ENCODE measurements around the gene CHURC1. TPM values are rescaled to one million over a fixed set of nuclear protein-coding genes. Genes with fewer than 3 reads are reported as not detected.

Gene CHURC1
- total RNA-seq, 2 donors from 2014 or later, result 69.5 to 78.3 TPM

DNA sequence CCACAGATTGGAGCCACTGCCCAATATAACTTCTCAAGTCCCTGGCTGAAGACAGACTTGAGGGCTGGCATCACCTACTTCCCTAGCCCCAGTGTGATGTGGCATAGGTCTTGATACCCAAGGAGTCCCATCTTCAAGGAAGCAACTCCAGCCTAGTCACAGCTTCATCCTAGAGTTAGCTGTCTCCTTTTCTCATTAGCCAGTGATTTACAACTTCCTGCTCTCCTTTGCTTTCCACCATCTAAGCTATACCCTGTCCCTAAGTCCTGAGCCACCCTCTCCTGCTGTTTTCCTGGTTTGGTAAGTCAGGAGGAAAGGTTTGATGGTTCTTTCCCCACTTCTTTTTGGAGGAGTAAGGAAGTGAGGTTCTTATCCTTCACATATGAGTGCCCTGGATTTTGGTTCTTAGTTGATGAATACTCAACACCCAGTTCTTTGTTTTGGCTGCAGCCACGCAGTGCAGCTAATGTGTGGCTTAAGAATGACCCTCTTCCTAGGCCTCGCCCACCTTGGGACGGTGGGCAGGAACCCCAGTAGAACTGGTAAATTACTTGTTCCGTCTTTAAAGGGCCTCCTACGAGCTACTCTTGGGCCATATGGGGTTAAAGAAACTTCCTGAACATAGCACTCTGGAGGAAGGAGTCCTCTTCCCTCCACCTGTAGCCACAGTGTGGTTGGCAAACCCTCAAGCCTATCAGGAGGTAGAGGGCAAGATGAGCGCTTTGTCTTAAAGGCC lies 32.2 kb downstream of the CHURC1 start:
- H3K27me3 Mint-ChIP-seq, result no peaks in the 10 kb centered on the region
- H3K4me1 Mint-ChIP-seq, result peaks cover 23% of the 10 kb centered on the region
- peak overlapping the region; percentile 14 for H3K27ac Mint-ChIP-seq
- DNase-seq (no peak), ATAC-seq (no peak)
- H3K9me3 ChIP-seq (ENCODE audit: control insufficient read depth, low read length, poor library complexity, severe bottlenecking), result no peaks in the 10 kb centered on the region
- no peak overlapping the region for H3K4me3 Mint-ChIP-seq
- H3K36me3 Mint-ChIP-seq (ENCODE audit: low read depth), result peaks cover 5% of the 10 kb centered on the region

DNA sequence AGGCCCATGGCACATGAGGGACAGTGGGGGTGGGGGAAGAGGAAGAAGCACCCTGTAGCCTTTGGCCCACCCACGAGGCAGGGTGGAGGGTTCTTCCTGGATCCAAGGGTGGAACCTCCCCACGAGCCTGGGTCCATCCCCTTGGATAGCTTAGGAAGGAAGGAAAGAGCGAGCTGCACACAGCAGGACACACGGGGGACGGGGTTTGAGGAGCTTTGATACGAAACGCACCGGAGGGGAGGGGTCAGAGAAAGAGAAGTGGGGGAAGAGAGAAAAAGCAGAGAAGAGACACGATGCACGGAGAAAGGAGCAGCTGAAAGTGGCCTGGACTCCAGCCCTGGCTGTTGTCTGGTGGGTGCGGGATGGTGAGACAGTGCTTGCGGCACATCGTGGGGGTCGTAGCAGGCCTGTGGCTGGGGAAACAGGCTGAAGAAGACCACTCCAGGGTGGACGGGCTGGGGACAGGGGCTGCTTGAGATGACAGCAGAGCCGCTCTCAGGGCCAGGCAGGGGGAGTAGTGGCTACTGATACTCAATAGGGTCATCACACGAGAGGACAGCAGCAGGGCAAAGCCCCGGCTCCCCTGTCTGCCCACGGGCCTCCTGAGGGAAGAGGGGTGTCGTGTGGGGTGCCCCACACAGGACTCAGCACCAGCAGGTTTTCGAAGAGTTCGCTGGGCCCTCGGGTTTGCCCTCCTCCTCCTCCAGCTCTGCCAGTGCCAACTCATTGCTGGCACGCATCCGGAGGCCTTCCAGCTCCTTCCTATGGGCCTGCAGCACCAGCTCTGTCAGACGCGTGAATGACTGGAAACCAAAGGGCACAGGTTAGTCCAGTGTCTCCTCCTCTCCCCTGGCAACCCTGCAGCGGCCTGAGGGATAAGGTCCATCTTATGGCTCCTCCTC lies 33.7 kb downstream of the CHURC1 start:
- no peak overlapping the region for H3K4me3 Mint-ChIP-seq

DNA sequence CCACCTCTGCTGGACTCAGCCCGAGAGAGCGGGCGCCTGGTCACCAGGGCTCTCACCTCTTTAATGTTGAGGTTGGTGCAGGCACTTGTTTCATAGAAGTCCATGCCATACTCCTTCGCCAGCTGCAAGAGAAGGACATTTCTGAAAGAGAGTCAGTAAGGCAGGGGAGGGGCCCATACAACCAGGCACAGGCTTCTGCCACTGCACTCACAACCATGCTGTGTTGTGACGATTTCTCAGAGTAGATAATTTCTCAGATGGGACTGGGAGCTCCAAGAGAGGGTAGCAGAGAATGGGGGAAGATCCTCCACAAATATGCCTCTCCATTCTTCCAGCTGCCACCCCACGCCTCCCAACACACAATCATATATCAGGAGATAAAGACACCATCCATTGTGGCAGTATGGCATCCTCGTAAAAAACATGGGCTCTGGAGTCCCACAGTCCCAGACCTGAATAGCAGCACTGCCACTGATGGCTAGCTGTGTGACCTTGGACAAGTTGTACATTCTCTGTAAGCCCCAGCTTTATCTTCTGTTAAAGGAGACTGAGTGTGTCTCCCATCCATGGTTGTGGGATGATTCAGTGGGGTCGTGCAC lies 34.5 kb downstream of the CHURC1 start:
- H3K4me3 Mint-ChIP-seq, result no peak overlapping the region
- H3K27me3 Mint-ChIP-seq, result no peaks in the 10 kb centered on the region
- ATAC-seq (no peak), DNase-seq (no peak)
- H3K4me1 Mint-ChIP-seq, result peaks cover 28% of the 10 kb centered on the region
- H3K36me3 Mint-ChIP-seq (ENCODE audit: low read depth), result peaks cover 5% of the 10 kb centered on the region
- no peak overlapping the region for H3K27ac Mint-ChIP-seq
- no peaks in the 10 kb centered on the region for H3K9me3 ChIP-seq (ENCODE audit: control insufficient read depth, low read length, poor library complexity, severe bottlenecking)

More for the DNA sequence above, 33.7 kb downstream of the CHURC1 start:
- ATAC-seq (no peak), DNase-seq (no peak)
- H3K36me3 Mint-ChIP-seq (ENCODE audit: low read depth), result peaks cover 5% of the 10 kb centered on the region
- H3K27ac Mint-ChIP-seq, result peak overlapping the region; percentile 54
- H3K4me1 Mint-ChIP-seq, result peaks cover 26% of the 10 kb centered on the region
- H3K9me3 ChIP-seq (ENCODE audit: control insufficient read depth, low read length, poor library complexity, severe bottlenecking), result no peaks in the 10 kb centered on the region
- no peaks in the 10 kb centered on the region for H3K27me3 Mint-ChIP-seq

DNA sequence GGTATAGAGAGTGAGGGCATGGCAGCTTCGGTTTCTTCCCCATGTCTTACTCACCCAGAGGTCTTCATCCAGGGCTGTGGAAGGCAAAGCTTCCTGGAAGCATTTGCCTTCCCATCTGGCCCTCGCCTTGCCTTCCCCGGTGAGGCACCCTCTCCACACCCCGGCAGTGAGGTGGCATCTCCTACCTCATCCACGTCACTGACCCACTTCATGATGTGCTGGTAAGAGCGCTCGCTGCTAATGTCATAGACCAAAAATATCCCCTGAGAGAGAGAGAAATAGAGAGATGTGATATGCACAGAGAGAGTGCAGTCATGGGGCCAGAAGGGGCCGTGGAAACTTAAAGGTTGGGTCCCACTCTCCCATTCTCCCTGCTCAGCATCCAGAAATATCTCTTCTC lies 36.6 kb downstream of the CHURC1 start:
- ATAC-seq (no peak), DNase-seq (no peak)
- H3K27ac Mint-ChIP-seq, result no peak overlapping the region
- H3K27me3 Mint-ChIP-seq, result no peaks in the 10 kb centered on the region
- peaks cover 26% of the 10 kb centered on the region for H3K4me1 Mint-ChIP-seq
- no peaks in the 10 kb centered on the region for H3K9me3 ChIP-seq (ENCODE audit: control insufficient read depth, low read length, poor library complexity, severe bottlenecking)
- H3K36me3 Mint-ChIP-seq (ENCODE audit: low read depth), result no peaks in the 10 kb centered on the region
- no peak overlapping the region for H3K4me3 Mint-ChIP-seq

GRCh38 chr14:64951291-64951690 lies 37.0 kb downstream of the CHURC1 start:
- H3K4me3 Mint-ChIP-seq, result no peak overlapping the region
- DNase-seq, result no peak
- no peak for ATAC-seq
- H3K27ac Mint-ChIP-seq, result no peak overlapping the region
- no peaks in the 10 kb centered on the region for H3K9me3 ChIP-seq (ENCODE audit: control insufficient read depth, low read length, poor library complexity, severe bottlenecking)
- H3K4me1 Mint-ChIP-seq, result peaks cover 21% of the 10 kb centered on the region
- no peaks in the 10 kb centered on the region for H3K36me3 Mint-ChIP-seq (ENCODE audit: low read depth)
- no peaks in the 10 kb centered on the region for H3K27me3 Mint-ChIP-seq

GRCh38 chr14:64951724-64952123 lies 37.5 kb downstream of the CHURC1 start:
- ATAC-seq (no peak), DNase-seq (no peak)
- Mint-ChIP-seq H3K4me3 (no peak overlapping the region), H3K27me3 (no peaks in the 10 kb centered on the region), H3K36me3 (ENCODE audit: low read depth) (no peaks in the 10 kb centered on the region), H3K27ac (no peak overlapping the region), H3K4me1 (peaks cover 18% of the 10 kb centered on the region)
- no peaks in the 10 kb centered on the region for H3K9me3 ChIP-seq (ENCODE audit: control insufficient read depth, low read length, poor library complexity, severe bottlenecking)

DNA sequence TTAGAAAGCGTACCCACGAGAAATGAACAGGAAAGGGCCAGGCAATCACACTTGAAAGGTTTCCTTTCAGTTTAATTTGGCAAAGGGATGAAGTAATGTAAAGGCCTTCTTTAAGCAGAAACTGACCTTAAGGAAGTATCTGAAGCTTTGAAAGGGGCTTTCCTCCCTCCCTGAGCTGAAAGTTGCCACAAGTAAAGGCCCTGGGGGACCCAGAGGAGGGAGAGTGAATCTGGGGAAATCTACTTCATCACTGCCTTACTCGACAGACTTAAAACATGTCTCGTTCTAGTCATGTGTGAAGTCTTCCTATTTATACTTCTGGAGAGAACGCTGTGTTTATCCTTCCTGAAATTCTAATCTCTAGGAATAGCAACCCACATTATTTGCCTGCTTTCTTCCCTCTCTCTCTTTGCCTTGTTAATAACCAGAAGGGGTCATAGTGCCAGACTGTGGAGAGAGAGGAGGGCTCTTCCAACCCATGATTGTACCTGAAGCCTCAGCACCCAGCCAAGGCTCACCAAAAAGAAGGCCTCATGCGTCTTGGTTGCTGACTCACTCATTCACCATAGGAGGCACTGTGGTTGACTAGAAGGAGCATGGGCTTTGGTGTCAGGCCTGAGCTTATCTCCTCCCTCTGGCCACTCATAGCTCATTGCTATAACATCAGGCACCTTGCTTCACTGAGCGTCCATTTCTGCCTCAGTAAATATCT lies 38.5 kb downstream of the CHURC1 start:
- no peak for ATAC-seq
- H3K36me3 Mint-ChIP-seq (ENCODE audit: low read depth), result no peaks in the 10 kb centered on the region
- H3K27ac Mint-ChIP-seq, result no peak overlapping the region

GRCh38 chr14:64953310-64953654 lies 39.0 kb downstream of the CHURC1 start:
- H3K36me3 Mint-ChIP-seq (ENCODE audit: low read depth), result no peaks in the 10 kb centered on the region
- no peak overlapping the region for H3K4me3 Mint-ChIP-seq
- DNase-seq (no peak), ATAC-seq (no peak)
- peaks cover 18% of the 10 kb centered on the region for H3K4me1 Mint-ChIP-seq
- no peak overlapping the region for H3K27ac Mint-ChIP-seq
- no peaks in the 10 kb centered on the region for H3K27me3 Mint-ChIP-seq
- H3K9me3 ChIP-seq (ENCODE audit: control insufficient read depth, low read length, poor library complexity, severe bottlenecking), result no peaks in the 10 kb centered on the region

More for the DNA sequence above, 38.5 kb downstream of the CHURC1 start:
- H3K9me3 ChIP-seq (ENCODE audit: control insufficient read depth, low read length, poor library complexity, severe bottlenecking), result no peaks in the 10 kb centered on the region
- Mint-ChIP-seq H3K27me3 (no peaks in the 10 kb centered on the region), H3K4me3 (no peak overlapping the region), H3K4me1 (peaks cover 18% of the 10 kb centered on the region)
- no peak for DNase-seq

DNA sequence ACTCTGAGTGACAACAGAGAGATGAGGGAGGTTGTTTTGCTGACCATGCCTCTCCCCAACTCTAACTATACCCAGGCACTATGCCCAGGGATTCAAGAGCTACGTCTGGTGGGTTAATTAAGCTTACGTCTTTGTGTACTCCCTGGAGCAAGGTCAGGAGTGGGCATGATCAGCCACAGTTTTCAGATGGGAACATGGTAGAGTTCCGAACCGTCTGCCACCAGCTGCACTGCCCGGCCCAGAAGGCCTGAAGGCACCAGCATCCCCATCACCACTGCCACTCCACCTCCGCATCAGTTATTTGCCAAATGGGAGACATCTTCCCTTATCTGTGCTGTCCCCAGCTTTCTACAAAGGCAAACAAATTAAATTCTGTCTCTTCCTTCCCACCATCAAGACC lies 39.4 kb downstream of the CHURC1 start:
- Mint-ChIP-seq H3K27me3 (no peaks in the 10 kb centered on the region), H3K4me3 (no peak overlapping the region), H3K36me3 (ENCODE audit: low read depth) (no peaks in the 10 kb centered on the region), H3K4me1 (peaks cover 17% of the 10 kb centered on the region), H3K27ac (no peak overlapping the region)
- H3K9me3 ChIP-seq (ENCODE audit: control insufficient read depth, low read length, poor library complexity, severe bottlenecking), result no peaks in the 10 kb centered on the region
- DNase-seq (no peak), ATAC-seq (no peak)

DNA sequence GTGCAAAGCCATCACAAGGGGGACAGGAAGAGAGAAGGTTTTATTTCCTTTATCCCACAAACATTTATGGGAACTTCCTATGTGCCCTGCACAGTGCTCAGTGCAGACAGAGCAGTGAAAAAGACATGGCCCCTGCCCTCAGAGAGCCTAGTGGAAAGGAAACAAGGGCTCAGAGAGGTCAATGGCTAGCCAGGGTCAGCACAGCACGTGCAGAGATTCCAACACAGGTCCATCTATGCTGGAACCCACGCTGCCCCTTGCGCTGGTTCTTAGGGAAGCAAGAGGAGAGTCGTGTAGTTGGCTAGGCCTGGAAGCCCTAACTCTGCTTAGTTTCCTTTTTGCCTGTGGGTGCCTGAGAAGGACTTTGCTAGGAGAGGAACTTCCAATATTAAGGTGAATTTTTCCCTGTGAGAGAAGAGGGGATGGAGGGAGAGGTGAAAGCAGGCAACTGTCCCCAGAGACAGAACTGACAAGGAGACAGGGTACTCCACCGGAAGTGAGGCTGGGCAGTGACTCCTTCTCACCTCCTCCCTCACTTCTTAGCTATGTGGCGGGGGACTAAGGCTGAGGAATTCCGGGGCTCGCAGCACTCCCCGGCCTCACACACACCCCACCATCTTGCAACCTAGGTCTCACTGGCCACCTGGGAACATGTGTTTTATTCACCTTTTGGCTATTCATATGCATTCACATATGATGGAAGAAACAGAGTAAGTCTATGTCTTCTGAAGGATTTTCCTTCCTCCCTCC lies 40.4 kb downstream of the CHURC1 start:
- no peak for ATAC-seq
- Mint-ChIP-seq H3K27me3 (no peaks in the 10 kb centered on the region), H3K4me1 (peaks cover 15% of the 10 kb centered on the region)

DNA sequence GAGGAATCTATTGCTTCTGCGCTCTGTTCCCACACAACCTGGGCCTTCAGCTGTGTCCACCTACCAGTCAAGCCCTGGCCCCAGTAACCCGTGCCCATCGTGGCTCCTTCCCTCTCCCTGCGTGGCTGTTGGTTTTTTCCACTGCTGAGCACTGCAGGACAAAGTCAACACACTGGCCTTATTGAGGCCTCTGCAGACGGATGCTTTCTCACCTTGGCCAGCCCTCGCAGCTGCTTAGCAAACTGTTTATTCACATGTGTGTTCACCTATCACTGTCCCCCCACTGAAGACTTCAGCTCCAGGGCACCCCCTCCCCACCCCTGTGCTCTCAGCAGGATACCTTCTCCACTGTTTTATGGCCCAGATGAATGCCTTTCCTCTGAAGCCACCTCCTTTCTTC lies 41.0 kb downstream of the CHURC1 start:
- Mint-ChIP-seq H3K27me3 (no peaks in the 10 kb centered on the region), H3K4me1 (peaks cover 18% of the 10 kb centered on the region), H3K36me3 (ENCODE audit: low read depth) (no peaks in the 10 kb centered on the region), H3K4me3 (no peak overlapping the region), H3K27ac (no peak overlapping the region)
- DNase-seq, result no peak
- no peak for ATAC-seq
- H3K9me3 ChIP-seq (ENCODE audit: control insufficient read depth, low read length, poor library complexity, severe bottlenecking), result no peaks in the 10 kb centered on the region

More for the DNA sequence above, 40.4 kb downstream of the CHURC1 start:
- DNase-seq, result no peak
- no peak overlapping the region for H3K4me3 Mint-ChIP-seq
- no peak overlapping the region for H3K27ac Mint-ChIP-seq
- H3K36me3 Mint-ChIP-seq (ENCODE audit: low read depth), result no peaks in the 10 kb centered on the region
- H3K9me3 ChIP-seq (ENCODE audit: control insufficient read depth, low read length, poor library complexity, severe bottlenecking), result no peaks in the 10 kb centered on the region

DNA sequence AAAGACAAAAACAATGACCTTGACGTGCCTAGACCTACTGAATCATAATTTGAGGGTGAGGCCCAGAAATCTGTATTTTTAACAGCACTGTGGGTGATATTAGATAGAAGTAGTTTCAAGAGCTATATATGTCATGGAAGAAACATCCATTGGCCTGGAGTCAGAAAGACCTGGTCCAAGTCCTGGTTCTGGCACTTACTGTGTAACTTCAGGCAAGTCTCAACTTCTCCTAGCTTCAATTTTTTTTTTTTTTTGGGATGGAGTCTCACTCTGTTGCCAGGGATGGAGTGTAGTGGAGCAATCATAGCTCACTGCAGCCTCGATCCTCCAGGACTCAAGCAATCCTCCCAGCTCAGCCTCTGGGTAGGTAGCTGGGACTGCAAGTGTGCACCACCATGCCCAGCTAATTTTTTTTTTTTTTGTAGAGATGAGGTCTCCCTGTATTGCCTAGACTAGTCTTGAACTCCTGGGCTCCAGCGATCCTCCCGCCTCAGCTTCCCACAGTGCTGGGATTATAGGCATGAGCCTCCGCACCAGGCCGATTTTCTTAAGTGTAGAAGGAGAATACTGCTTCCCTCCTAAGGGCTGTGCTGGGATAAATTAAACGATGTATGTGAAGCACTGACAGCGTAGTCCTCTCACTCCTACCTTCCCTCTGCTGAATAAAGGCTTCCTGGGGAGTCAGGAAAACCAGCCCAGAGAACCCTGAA lies 42.6 kb downstream of the CHURC1 start:
- H3K4me1 Mint-ChIP-seq, result peaks cover 20% of the 10 kb centered on the region
- no peak overlapping the region for H3K4me3 Mint-ChIP-seq
- H3K27ac Mint-ChIP-seq, result no peak overlapping the region
- no peaks in the 10 kb centered on the region for H3K36me3 Mint-ChIP-seq (ENCODE audit: low read depth)
- H3K27me3 Mint-ChIP-seq, result no peaks in the 10 kb centered on the region
- ATAC-seq (no peak), DNase-seq (no peak)
- no peaks in the 10 kb centered on the region for H3K9me3 ChIP-seq (ENCODE audit: control insufficient read depth, low read length, poor library complexity, severe bottlenecking)
